Measurements from ENCODE around the gene CD300LB.

GRCh38 chr17:74480290-74480689 lies 51.0 kb downstream of the CD300LB start:
- TF ChIP-seq CTCF (optimal IDR thresholded peaks at IDR 0.05 in 1 of 3, IDR thresholded peaks at IDR 0.05 in 1 of 3, conservative IDR thresholded peaks at IDR 0.05 in 1 of 3; ENCODE audit: extremely low read depth in 1 of 3, insufficient read depth in 2 of 3, low read length in 3 of 3) = no peak
- no peak for TF ChIP-seq EZH2 (IDR thresholded peaks at IDR 0.05; ENCODE audit: low read length)

Measured in keratinocyte (primary cell).